HG03066 (cell line): ENCODE results near the gene P2RY6.

Source experiments
- ATAC-seq: cut with Tn5 transposase; IDR thresholded peaks from one replicate; pipeline ENCODE4 v1.9.1; 2021; ENCODE audit warnings: low read depth; ENCODE audit not compliant: unreplicated experiment

Gene P2RY6

GRCh38 chr11:73312851-73313327 lies 40.8 kb downstream of the P2RY6 start:
- no peak for ATAC-seq

- no peak for ATAC-seq
These were observed 41.5 kb downstream of the P2RY6 start for GRCh38 chr11:73313652-73314051.

GRCh38 chr11:73314117-73314961 lies 42.2 kb downstream of the P2RY6 start:
- ATAC-seq = no peak

- ATAC-seq = no peak
These were observed 43.3 kb downstream of the P2RY6 start for GRCh38 chr11:73315293-73316020.

GRCh38 chr11:73316422-73316821 lies 44.3 kb downstream of the P2RY6 start:
- ATAC-seq = no peak

- ATAC-seq = no peak
These were observed 45.2 kb downstream of the P2RY6 start for GRCh38 chr11:73317373-73317772.

- ATAC-seq = no peak
These were observed 45.7 kb downstream of the P2RY6 start for GRCh38 chr11:73317803-73318202.

GRCh38 chr11:73318501-73319011 lies 46.4 kb downstream of the P2RY6 start:
- no peak for ATAC-seq

GRCh38 chr11:73320763-73321603 lies 48.8 kb downstream of the P2RY6 start:
- no peak for ATAC-seq

- no peak for ATAC-seq
These were observed 49.7 kb downstream of the P2RY6 start for GRCh38 chr11:73321604-73322381.

- no peak for ATAC-seq
These were observed 50.5 kb downstream of the P2RY6 start for GRCh38 chr11:73322382-73323306.

GRCh38 chr11:73323464-73323863 lies 51.3 kb downstream of the P2RY6 start:
- ATAC-seq = no peak

- ATAC-seq = no peak
These were observed 52.0 kb downstream of the P2RY6 start for GRCh38 chr11:73324116-73324515.

GRCh38 chr11:73324665-73325035 lies 52.5 kb downstream of the P2RY6 start:
- peak; percentile 20 for ATAC-seq

- peak; percentile 73 for ATAC-seq
These were observed 53.2 kb downstream of the P2RY6 start for GRCh38 chr11:73325036-73325981.

GRCh38 chr11:73326929-73327811 lies 55.0 kb downstream of the P2RY6 start:
- no peak for ATAC-seq
